HG02798 (cell line): ENCODE results near the gene IPCEF1.
A peak's percentile ranks its signal among the peaks of the same experiment; 100 is the strongest.

Experiments used
- ATAC-seq: cut with Tn5 transposase; IDR thresholded peaks from one replicate; pipeline ENCODE4 v1.9.1; 2021; ENCODE audit warnings: mild to moderate bottlenecking; ENCODE audit not compliant: unreplicated experiment, poor library complexity

Gene IPCEF1

DNA sequence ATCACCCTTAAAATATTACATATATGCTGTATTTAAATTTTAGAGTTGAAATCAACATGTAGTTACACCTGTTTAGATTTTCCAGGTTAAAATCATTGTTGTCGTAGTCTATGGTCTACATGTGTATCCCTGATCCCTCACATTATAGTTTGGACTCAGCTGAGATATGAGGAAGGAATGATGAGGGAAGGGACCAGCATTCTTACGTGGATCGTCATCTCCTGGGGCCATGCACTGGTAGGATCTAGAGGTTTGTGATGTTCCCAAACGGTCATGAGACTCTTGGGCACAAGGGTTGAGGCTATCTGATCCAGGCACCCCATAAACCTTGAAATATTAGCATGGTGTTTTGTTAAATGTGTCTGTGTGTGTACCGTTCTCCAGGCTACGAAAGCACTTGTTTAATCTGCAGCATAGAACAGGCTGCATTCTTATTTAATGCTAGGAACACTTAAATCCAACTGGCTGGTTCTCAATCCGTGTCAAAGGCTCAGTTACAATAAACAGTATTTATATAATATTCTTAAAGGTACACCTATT is 55.4 kb downstream of the IPCEF1 start:
- ATAC-seq = no peak

DNA sequence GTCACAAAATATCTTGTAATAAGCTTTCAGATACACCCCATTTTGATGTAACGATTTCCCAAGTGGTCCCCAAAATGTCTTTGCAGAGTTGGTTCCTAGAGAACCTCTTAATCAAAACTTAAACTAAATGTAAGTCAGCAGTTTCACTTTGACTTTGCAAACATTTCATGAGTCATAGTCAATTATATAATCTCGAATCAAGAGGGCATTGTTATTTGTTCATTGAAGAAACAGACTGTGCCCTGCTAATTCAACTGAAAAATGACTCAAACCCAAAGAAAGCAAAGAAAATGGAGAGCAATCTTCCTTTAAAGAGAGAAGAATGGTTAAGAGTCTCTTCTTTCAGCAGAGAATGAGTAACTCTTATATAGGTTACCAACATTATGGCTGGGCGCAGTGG is 58.3 kb downstream of the IPCEF1 start:
- ATAC-seq = no peak

DNA sequence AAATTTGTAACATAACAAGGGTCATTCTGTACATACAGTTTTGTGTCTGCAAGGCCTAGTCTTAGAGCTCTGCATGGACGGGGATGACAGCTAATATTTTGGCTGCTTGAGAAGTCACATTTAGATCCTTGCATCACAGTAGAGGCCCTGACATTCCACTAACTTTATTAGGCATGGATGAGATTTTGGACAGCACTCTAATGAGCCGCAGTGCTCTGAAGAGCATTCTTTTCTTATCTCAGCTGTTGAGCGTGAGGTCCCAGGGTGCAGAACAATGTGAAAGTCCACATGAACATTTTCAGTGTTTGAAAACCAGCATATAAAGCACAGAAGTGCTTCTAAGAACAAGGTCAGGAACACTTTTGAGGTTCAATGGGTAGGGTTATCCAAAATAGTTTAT is 58.9 kb downstream of the IPCEF1 start:
- ATAC-seq = no peak

DNA sequence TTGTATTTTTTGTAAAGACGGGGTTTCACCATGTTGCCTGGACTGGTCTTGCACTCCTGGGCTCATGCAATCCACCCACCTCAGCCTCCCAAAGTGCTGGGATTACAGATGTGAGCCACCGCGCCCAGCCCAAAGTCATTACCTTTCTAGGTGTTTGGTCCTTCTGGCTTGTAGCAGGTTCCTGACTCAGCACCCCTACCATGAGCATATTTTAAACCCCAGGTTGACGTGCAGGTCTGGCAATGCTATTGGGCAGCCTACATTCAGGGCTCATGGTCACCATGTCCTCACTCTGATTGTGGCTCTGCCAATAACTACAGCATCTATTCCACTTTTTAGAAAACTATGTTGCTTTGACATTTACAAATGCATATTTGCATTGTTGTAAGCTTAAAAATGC is 59.4 kb downstream of the IPCEF1 start:
- ATAC-seq = no peak

DNA sequence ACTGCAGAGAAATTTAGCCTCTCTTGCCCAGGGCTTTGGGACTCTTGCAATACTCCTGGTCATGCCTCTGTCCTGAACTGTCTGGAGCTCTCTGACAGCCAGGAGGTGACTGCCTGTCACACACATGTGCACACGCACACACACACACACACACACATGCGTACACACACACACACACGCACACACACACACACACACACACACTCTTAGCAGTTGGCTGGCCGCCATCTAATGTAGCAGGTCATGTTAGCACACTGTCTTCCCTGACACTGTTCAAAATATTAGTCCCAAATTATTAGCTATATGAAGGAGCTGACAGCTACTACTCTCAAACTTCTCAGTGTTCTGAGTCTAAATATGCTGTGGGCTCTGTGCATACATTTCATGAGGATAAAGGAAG is 60.9 kb downstream of the IPCEF1 start:
- ATAC-seq = no peak

DNA sequence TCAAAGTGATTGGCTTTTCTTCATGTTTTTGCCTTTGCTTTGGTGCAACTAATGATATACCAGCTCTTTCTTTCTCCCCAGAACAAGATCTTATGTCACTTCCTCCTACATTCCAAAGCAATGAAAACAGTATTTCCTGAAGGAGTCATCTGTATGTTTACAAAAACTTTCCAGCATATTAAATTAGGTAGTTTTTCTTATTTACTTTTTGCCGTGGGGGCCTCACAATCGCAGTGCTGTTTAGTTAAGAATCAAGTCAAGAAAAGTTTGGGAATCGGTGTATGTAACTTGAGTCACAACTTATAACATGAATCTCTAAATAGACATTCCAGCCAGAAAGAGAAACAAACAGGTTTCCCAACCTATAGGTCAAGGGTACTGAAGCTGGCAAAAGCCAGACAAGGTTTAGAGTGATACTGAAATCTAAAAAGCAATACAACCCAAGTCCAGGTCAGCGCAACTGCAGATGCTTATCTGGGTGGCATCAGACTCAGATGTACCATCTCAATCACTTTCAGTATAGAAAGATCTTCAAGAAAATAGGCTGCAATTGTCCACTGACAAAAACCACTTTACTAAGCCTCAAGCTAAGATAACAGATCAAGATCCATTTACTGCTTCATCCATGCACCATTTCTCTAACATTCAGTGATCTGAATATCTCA is 63.6 kb downstream of the IPCEF1 start:
- no peak for ATAC-seq

DNA sequence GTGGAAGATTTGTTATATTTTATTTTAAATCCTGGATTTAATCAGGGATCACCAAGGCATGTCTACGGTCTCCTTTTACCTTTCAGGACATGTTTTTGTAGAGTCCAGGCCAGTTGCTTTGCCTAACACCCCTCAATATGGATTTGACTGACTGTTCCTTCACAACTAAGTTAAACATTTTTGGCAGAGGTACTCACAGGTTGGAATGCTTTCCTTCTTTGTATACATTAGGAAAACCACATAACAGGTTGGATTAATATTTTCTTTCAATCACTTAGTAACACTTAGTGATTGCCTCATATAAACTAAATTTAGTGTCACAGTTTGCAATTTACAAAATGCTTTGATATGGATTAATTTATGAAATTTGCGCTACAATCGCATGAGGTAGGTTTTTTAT is 64.5 kb downstream of the IPCEF1 start:
- no peak for ATAC-seq

DNA sequence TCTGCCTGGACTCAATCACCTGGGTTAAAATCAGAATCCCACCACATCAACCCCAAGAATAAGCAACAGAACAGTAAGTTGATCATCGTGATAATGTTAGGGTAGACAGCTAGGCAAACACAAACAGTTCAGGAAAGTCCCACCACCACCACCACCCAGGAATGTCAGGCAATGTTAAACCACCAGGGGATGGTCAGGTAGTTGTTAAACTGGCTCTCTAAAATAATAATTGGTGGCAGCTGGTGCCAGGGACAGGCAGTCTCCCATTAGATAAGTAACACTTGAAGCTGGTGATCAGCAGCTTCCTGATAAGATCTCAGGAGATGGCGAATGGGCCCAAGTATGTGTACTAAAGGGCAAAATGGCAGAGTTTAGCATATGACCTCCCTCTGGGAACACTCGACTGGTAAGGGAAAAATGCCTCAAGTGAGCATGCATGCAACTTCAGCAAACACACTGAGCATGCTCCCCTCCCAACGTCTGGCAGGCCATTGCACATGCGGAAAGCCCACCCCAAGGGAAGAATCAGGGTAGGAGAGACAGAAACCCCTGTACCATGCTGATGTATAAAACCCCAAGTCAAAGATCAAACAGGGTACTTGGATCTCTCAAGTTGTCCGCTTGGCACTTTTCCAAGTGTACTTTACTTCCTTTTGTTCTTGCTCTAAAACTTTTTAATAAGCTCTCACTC is 66.6 kb downstream of the IPCEF1 start:
- no peak for ATAC-seq

DNA sequence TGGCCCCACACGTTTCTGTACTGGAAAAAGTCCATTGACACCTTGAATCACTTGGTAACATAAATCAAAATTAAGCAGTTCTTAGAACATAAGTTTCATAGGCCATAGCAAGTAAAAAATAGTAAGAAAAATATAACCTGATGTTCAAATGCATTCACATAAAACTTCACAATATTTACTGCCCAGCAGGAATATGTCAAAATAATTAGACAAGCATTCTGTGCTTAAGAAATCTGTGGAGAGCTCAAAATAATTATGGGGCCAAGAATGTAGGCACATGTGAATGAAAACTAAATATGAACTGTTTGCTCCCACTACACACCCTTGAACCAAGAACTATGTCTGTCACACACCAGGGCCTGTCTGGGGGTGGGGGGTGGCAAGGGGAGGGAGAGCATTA is 70.8 kb downstream of the IPCEF1 start:
- no peak for ATAC-seq

DNA sequence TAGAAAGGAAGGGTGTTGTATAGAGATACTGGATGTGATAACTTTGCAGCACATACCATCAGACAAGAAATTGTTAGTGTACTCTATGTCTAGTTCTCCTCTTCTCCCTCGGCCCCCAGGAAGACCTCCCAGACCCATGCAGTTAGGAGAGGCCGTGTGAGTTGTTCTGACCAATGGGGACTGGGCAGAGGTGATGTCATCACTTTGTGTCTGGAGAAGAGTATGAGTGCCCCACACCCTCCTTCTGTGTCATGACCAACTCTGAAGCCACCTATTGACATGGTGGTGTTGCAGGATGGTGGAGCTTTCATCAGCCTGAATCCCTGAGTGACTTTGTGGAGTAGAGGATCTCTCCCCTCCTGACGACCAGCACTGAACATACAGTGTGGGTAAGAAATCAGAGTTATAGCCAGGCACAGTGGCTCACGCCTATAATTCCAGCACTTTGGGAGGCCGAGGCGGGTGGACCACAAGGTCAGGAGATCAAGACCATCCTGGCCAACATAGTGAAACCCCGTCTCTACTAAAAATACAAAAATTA is 72.2 kb downstream of the IPCEF1 start:
- no peak for ATAC-seq

DNA sequence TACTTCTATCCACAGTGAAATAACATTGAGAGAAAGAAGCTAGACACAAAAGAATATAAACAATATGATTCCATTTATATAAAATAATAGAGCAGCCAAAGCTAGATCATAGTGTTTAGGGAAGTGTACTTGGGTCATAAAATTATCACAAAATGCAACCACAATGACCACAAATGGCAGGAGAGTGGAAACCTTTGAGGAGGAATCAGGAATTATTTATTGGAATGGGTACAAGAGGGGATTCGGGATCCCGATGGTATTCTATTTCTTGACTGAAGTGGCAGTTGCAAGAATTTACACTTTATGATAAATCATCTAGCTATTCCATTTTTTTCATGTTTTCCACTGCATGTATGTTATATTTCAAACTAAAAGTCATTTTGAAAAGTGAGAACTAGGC is 76.1 kb downstream of the IPCEF1 start:
- ATAC-seq = no peak

DNA sequence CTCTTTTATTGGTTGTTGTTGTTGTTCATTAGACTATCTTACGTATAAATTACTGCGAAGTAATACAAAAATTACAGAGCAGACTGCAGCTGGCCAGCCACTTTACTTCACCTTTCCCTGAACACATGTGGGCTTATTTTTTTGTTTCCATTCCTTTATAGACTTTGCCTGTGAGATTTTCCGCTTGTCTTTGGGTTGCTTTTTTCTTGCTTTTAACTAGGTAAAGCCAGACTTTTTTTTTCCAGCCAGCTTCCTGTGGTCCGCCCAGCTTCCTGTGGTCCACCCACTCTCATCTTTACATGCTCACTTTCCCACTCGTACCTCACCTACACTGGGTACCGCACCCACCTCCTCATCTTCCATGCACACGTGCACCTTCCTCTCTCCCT is 79.0 kb downstream of the IPCEF1 start:
- peak; percentile 28 for ATAC-seq

DNA sequence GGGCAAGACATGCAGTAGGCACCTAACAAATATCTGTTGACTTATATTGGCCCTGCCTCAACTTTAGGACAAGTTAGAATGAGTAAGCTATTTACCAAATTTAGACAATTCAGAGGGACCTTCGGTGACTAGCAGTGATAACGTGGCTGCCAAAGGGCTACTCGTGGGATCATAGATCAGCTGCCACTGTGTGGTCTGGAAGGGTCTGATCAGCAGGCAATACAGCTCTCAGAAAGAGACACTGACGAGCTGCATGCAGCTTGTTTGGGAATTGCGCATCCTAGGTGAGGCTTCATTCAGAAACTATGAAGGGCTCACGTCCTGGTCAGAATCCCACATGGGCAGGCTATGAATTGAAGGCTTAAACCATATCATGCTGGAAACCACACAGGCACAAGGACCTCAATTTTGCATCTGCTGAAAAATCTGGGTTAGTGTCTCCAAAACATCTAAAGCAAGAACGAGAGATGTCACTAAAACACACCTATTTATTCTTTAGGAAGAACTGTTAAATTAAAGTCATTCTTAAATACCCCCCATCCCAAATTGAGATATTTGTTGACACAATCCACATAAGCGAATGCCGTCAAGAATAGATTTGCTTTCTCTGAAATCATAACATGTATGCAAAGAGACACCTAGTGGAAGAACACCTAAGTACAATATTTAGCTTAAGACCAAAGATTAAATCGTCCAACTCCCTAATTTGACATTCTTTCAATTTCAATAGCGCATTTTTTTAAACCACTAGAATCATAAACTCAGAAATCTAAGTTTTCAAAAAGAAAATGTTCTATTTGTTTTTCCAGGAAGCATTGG is 79.6 kb downstream of the IPCEF1 start:
- ATAC-seq = peak; percentile 77

DNA sequence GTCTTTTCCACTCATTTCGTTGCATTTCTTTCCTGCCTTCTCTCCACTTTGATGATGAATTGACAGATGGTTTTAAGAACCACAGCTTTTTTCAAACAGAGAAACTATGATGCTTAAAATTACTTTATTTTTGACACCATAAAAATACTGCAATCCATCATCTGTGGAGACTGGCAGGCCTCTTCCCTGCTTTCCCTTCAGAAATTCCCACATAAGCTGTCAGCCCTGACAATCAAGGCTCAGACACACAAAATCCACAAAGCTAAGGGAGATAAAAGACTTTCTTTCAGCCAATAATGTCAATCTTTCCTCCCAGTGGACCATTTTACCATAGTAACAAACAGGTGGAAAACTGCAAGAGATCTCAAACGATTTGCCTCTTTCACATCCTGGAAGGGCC is 82.4 kb downstream of the IPCEF1 start:
- ATAC-seq = no peak

DNA sequence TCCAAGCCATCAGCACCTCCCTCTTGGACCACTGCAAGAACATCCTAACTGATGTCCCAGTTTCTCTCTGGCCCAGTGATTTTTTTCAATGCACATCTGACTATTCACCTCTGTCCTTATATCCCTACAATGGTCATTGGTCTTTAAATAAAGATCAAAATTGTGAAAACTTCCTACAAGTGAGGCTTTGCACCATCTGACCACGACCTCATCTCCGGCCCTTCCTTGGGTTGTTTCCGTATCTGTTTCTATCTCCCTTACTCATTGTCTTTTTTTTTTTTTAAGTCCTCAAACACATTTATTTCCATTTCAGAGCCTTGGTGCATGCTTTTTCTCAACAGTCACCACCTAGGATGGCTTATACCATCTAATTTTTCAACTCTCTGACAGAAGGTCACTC is 88.1 kb downstream of the IPCEF1 start:
- no peak for ATAC-seq

DNA sequence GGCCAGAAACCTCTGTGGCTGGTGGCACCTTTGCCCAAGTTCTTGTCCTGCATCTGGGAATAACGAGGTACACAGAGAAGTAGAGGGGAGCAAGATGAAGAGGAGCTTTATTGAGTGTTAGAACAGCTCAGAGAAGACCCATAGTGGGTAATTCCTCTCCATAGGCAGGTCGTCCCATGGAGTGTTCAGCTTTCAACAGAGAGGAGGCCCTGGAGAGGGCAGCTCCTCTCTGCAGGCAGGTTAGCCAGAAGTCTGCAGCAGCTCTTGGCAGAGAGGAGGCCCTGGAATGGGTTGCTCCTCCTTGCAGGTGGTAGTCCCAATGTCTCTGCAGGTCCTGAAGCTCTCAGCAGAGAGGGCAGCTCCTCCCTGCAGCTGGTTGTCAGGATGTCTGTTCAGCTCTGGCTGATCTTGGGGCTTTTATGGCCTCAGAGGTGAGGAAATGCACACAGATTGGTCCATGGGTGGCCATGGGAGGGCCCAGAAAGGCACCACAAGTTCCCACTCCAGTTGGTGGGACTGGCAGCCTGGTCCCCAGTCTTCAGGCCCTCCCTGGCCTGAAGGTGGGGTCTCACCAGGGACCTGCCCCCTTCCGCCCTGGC is 89.0 kb downstream of the IPCEF1 start:
- ATAC-seq = no peak

DNA sequence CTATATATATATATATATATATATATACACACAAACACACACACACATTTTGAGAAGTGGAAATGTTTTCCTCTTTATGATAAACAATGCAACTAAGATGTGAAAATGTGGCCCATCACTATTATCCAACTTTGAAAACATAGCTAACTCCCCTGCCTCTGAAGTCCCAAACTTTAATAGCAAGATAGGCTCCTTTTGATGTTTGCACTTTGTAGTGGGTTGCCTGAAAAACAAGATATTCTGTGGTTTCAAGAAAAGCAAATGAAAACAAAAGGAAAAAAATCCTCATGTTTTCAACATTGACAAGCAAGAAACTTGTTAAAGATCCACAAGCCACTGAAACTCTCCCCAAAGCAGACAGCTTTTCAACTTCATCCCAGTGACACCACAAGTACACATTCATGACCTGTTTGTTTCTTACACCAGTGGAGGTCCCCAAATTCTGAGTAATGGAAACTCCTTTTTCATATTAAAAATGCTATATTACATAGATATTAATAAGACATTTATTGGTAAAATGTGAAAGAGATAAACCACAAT is 90.0 kb downstream of the IPCEF1 start:
- ATAC-seq = no peak

DNA sequence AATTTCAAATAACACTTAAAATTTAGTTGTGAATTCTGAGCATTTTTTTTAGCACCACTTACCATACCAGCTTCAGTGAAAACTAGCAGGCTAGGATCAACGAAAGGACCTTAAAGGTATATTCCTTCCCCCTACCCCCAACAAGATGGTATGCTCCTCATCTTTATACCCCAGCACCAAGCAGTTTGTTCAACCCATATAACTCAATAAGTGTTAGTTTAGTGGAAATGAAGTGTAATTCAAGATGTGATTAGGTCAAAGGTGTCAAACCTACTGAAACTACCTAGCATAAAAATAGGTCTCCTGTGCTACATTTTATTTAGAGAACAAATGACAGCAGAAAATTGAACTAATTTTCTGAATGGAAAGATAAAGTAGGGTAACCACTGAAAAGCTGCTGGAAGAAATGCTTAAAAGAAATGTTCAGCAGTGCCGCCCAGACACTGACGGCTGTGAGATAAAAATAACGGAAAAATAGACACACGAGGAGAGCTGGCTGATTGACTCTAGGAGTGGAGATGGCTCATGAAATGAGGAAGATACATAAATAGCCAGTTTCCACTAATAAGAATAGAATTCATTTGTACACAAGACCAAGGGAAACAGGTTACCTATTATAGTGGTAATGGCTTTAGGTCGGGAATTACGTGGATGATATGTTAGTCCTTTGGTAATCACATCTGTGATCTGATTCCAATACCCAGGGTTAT is 94.8 kb downstream of the IPCEF1 start:
- peak; percentile 33 for ATAC-seq

DNA sequence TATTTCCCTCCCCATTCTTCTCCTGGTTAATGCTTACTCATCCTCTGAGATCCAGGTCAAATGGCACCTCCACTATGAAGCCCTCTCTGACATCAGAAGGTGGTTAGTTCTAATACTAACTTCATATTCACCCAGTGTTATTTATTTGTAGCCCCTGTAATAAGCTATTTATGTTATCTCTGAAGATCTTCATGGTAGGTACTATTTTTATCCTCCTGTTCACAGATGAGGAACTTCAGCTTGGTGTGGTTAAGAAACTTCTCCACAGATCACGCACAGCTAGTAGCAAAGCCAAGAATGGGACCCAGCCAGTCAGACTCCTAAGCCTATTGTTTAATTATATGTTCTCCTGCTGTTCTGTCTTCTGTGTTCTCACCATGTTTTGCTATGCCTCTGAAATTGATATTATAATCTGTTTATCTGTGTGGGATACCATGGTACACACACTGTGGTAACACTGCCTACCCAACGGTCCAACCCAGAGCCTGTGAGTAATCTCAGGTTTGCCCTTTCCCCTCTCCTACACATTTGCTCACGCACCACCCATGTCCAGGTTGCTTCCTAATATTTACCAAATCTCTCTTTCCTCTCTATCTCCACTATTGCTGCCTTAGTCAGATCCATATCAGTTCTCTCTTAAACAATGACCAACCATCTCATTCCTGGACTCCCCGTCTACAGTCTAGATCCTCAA is 98.4 kb downstream of the IPCEF1 start:
- ATAC-seq = peak; percentile 76
